PC-3 (cell line): Measurements from ENCODE around the gene SOBP. TPM values are rescaled to one million over a fixed set of nuclear protein-coding genes. Genes with fewer than 3 reads are reported as not detected.

ENCODE experiments used
- ATAC-seq: fragments of 200-7000 bp; cut with Tn5 transposase; 2 replicates; pipeline ENCODE4 v1.9.1; 2020; ENCODE audit warnings: mild to moderate bottlenecking, moderate library complexity
- BruUV-seq: library from RNA; stranded (reverse); fragments of 400-500 nt; replicated peaks from 2 replicates; lab custom pipeline; 2021; lab: Mats Ljungman, UMichigan
- CTCF ChIA-PET: fragments of 300-600 bp; sonication (Branson Sonifier 250); formaldehyde crosslinking; loops from one replicate; lab custom pipeline; 2022; ENCODE audit warnings: antibody characterized with exemption; lab: Charles Lee
- POLR2A ChIA-PET: fragments of 300-600 bp; sonication (Branson Sonifier 250); formaldehyde crosslinking; loops from one replicate; lab custom pipeline; 2022; ENCODE audit warnings: antibody characterized with exemption; ENCODE audit not compliant: unreplicated experiment; lab: Charles Lee
- DNase-seq: peaks from one replicate; pipeline ENCODE4 v3.0.0-alpha.2; 2015
- H2AFZ ChIP-seq: fragments of 300-600 bp; sonication (generic); 2 replicates; pipeline ENCODE4 v1.6.0; 2016; ENCODE audit warnings: antibody characterized with exemption, low read length
- H3F3A ChIP-seq: fragments of 300-600 bp; sonication (generic); one replicate; pipeline ENCODE4 v1.6.0; 2017; ENCODE audit warnings: antibody characterized with exemption, low read length, control low read depth, mild to moderate bottlenecking; ENCODE audit not compliant: unreplicated experiment
- H3K27ac ChIP-seq: fragments of 300-600 bp; sonication (generic); 2 replicates; pipeline ENCODE4 v1.5.1; 2016; ENCODE audit warnings: mild to moderate bottlenecking, low read length
- H3K27me3 ChIP-seq: fragments of 300-600 bp; sonication (generic); 2 replicates; pipeline ENCODE4 v1.6.1; 2016; ENCODE audit warnings: low read length, mixed read lengths
- H3K36me3 ChIP-seq: fragments of 300-600 bp; sonication (generic); 2 replicates; pipeline ENCODE4 v1.6.1; 2016; ENCODE audit warnings: low read depth, mixed run types, low read length, mixed read lengths
- H3K4me1 ChIP-seq: fragments of 300-600 bp; sonication (generic); 2 replicates; pipeline ENCODE4 v1.5.1; 2016; ENCODE audit warnings: low read length; ENCODE audit not compliant: insufficient read depth
- H3K4me2 ChIP-seq: fragments of 300-600 bp; sonication (generic); 2 replicates; pipeline ENCODE4 v1.6.0; 2016; ENCODE audit warnings: low read length
- H3K4me3 ChIP-seq: fragments of 300-600 bp; sonication (generic); 2 replicates; pipeline ENCODE4 v1.5.1; 2016; ENCODE audit warnings: mild to moderate bottlenecking, low read length, mixed read lengths
- H3K79me2 ChIP-seq: fragments of 300-600 bp; sonication (generic); 2 replicates; pipeline ENCODE4 v1.6.1; 2017; ENCODE audit warnings: low read length, mixed read lengths
- H3K9ac ChIP-seq: fragments of 300-600 bp; sonication (generic); 2 replicates; pipeline ENCODE4 v1.6.0; 2016; ENCODE audit warnings: mild to moderate bottlenecking, low read length
- H3K9me2 ChIP-seq: fragments of 300-600 bp; sonication (generic); replicated peaks from 2 replicates; pipeline ENCODE4 v1.6.1; 2016; ENCODE audit warnings: mixed run types, low read length, mixed read lengths
- H3K9me3 ChIP-seq: fragments of 300-600 bp; sonication (generic); 2 replicates; pipeline ENCODE4 v1.6.1; 2016; ENCODE audit warnings: low read length, mixed read lengths
- H4K20me1 ChIP-seq: fragments of 300-600 bp; sonication (generic); 2 replicates; pipeline ENCODE4 v1.6.1; 2016; ENCODE audit warnings: low read length, mixed read lengths
- CTCF ChIP-seq: fragments of 300-600 bp; sonication (generic); conservative IDR thresholded peaks from 2 replicates; pipeline ENCODE4 v1.5.1; 2017; ENCODE audit warnings: antibody characterized with exemption, low read depth, mild to moderate bottlenecking, low read length
- EZH2 ChIP-seq: fragments of 300-600 bp; sonication (generic); IDR thresholded peaks from one replicate; pipeline ENCODE4 v1.6.1; 2017; ENCODE audit warnings: antibody characterized with exemption, mild to moderate bottlenecking, low read length; ENCODE audit not compliant: unreplicated experiment
- EZH2phosphoT487 ChIP-seq: fragments of 300-600 bp; sonication (generic); IDR thresholded peaks from 2 replicates; pipeline ENCODE4 v1.6.1; 2018; ENCODE audit warnings: mild to moderate bottlenecking, antibody characterized with exemption, low read length, borderline replicate concordance
- intact Hi-C: fragments of 100-400 bp; cut with micrococcal nuclease; formaldehyde crosslinking; loops from 2 replicates; pipeline ENCODE4 v1.9.0; 2023
- total RNA-seq: library from RNA; depleted of rRNA; stranded (reverse); fragments of >200 nt; gene quantifications from 2 replicates; pipeline ENCODE4 v1.2.3, GENCODE V29; 2014

The SOBP gene
- total RNA-seq, 1 experiment from 2014 or later, result 0.15 TPM

DNA sequence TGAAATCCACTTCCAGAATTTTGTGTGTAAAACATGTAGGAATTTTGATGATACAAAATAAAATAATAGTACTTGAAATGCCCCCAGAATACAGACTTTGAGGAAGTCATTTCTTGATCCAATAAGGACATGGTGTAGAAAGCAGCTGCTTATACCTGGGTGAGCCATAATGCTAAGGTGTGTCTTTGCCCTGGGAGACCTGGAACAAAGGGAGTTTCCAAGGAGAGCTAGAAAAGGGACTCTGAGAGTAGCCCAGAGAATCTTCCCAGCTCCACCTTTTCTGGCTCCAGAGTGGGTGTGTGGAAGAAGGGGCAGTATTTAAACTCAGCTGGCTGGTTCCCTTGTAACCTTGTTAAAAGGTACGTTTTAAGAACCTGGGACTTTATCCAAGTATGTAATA, 77.7 kb downstream of the SOBP start:
- no peak for TF ChIP-seq EZH2
- TF ChIP-seq CTCF, result no peak
- no peak for TF ChIP-seq EZH2phosphoT487
- ChIA-PET POLR2A (interaction anchor here (0.7 kb wide), 1 partner anchor 19 kb away, joined by 3 read pairs; no protein-coding TSS in a partner anchor), CTCF (no interaction called here)
- intact Hi-C loops, result no loop called here
- ATAC-seq (no peak), DNase-seq (no peak)
- Histone ChIP-seq H3K4me2 (no peak overlapping the region), H3K9me3 (no peaks in the 10 kb centered on the region), H3K27me3 (peaks cover 73% of the 10 kb centered on the region), H3K79me2 (no peaks in the 10 kb centered on the region), H2AFZ (no peak overlapping the region), H3K36me3 (no peaks in the 10 kb centered on the region), H3K9ac (no peak overlapping the region), H4K20me1 (no peaks in the 10 kb centered on the region), H3K4me3 (no peak overlapping the region), H3K9me2 (no peaks in the 10 kb centered on the region), H3K4me1 (no peaks in the 10 kb centered on the region), H3F3A (no peaks in the 10 kb centered on the region), H3K27ac (no peak overlapping the region)
- BruUV-seq, result no TSS peak

DNA sequence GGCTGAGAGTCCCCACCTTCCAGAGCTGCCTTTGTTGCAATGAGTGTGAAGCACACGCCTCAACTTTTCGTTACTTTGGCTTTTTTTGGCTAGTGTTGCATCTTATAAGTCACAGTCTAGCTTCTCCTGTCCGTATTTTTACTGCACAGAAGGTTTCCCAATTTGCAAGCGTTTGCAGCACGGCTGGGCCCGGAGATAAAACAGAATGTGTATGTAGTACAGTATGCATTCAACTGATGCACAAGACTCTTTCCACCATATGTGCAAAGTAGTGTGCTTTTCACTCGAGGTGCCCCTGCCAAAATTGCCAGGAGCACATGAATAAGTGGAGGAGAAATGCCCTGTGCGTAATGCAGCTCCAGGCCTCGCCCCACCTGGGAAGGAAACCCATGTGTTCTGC, 79.6 kb downstream of the SOBP start:
- CTCF ChIA-PET, result no interaction called here
- TF ChIP-seq EZH2phosphoT487 (no peak), EZH2 (no peak), CTCF (no peak)

DNA sequence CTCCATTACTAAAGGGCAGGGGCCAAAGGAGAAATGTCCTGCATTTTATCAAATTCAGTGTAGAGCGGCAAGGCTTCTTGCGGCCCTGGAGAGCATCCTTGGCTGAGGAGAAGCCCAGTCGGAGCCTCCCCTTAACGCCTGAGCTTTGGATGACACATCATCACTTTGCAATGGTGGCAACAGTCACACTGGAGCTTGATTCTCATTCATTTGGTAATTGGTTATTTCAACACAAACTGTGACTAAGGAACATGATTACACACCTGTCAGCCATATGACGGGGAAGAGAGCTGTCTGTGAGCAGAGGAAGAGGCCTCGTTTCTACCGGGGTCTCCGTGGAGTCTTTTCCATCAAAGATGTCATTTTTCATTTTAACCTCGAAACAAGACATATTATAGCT, 81.4 kb downstream of the SOBP start:
- Histone ChIP-seq H4K20me1 (no peaks in the 10 kb centered on the region), H3K36me3 (no peaks in the 10 kb centered on the region), H3F3A (no peaks in the 10 kb centered on the region), H2AFZ (no peak overlapping the region), H3K9me3 (no peaks in the 10 kb centered on the region), H3K9me2 (no peaks in the 10 kb centered on the region), H3K9ac (no peak overlapping the region), H3K4me3 (no peak overlapping the region), H3K27ac (no peak overlapping the region), H3K27me3 (peaks cover 62% of the 10 kb centered on the region), H3K4me2 (no peak overlapping the region), H3K4me1 (no peaks in the 10 kb centered on the region), H3K79me2 (no peaks in the 10 kb centered on the region)
- intact Hi-C loops, result no loop called here
- ATAC-seq, result no peak
- no peak for TF ChIP-seq EZH2
- no peak for TF ChIP-seq EZH2phosphoT487
- no peak for TF ChIP-seq CTCF
- CTCF ChIA-PET, result no interaction called here
- DNase-seq, result no peak
- no TSS peak for BruUV-seq
- POLR2A ChIA-PET, result no interaction called here

More for the DNA sequence above, 79.6 kb downstream of the SOBP start:
- Histone ChIP-seq H3K4me2 (no peak overlapping the region), H3K27me3 (peaks cover 75% of the 10 kb centered on the region), H3K9me2 (no peaks in the 10 kb centered on the region), H4K20me1 (no peaks in the 10 kb centered on the region), H3K4me3 (no peak overlapping the region), H3K36me3 (no peaks in the 10 kb centered on the region), H3K4me1 (no peaks in the 10 kb centered on the region), H2AFZ (no peak overlapping the region), H3K27ac (no peak overlapping the region), H3K79me2 (no peaks in the 10 kb centered on the region), H3F3A (no peaks in the 10 kb centered on the region), H3K9me3 (no peaks in the 10 kb centered on the region), H3K9ac (no peak overlapping the region)
- intact Hi-C loops, result no loop called here
- no TSS peak for BruUV-seq
- DNase-seq (no peak), ATAC-seq (no peak)
- POLR2A ChIA-PET, result no interaction called here
